OCI-LY7 (cell line): ENCODE data around the gene LRRC37A3. TPM values are rescaled to one million over a fixed set of nuclear protein-coding genes. Genes with fewer than 3 reads are reported as not detected.
"Not testable (repeated sequence)": the region's sequence is repeated elsewhere in the genome, so short reads cannot be mapped to it uniquely, and the experiment has no call there.

Source experiments
- BruUV-seq: library from RNA; stranded (reverse); fragments of 400-500 nt; replicated peaks from 2 replicates; lab custom pipeline; 2021; lab: Mats Ljungman, UMichigan
- CTCF ChIA-PET: fragments of 300-600 bp; sonication (Branson Sonifier 250); formaldehyde crosslinking; loops from one replicate; lab custom pipeline; 2022; ENCODE audit warnings: antibody characterized with exemption; ENCODE audit not compliant: unreplicated experiment; lab: Charles Lee
- POLR2A ChIA-PET: fragments of 300-600 bp; sonication (Branson Sonifier 250); formaldehyde crosslinking; loops from one replicate; lab custom pipeline; 2022; ENCODE audit warnings: antibody characterized with exemption; lab: Charles Lee
- DNase-seq: peaks from one replicate; pipeline ENCODE4 v3.0.0-alpha.2; 2015; ENCODE audit warnings: low spot score
- H2AFZ ChIP-seq: fragments of 200-600 bp; sonication (generic), shearing (Covaris generic); 2 replicates; pipeline ENCODE4 v1.6.1; 2014; ENCODE audit warnings: mild to moderate bottlenecking, antibody characterized with exemption, low read length, moderate library complexity
- H3K27ac ChIP-seq: fragments of 200-600 bp; sonication (generic); 2 replicates; pipeline ENCODE4 v1.5.1; 2014; ENCODE audit warnings: mixed run types, low read depth, mild to moderate bottlenecking, moderate library complexity, low read length, inconsistent platforms; ENCODE audit not compliant: poor library complexity, severe bottlenecking
- H3K36me3 ChIP-seq: fragments of 200-600 bp; sonication (generic); 2 replicates; pipeline ENCODE4 v1.6.1; 2014; ENCODE audit warnings: mild to moderate bottlenecking, antibody characterized with exemption, low read length, moderate library complexity, mixed read lengths; ENCODE audit not compliant: insufficient read depth
- H3K4me1 ChIP-seq: fragments of 200-600 bp; sonication (generic); 2 replicates; pipeline ENCODE4 v1.5.1; 2014; ENCODE audit warnings: mild to moderate bottlenecking, low read length; ENCODE audit not compliant: insufficient read depth, poor library complexity, severe bottlenecking
- H3K4me2 ChIP-seq: fragments of 200-600 bp; sonication (generic); 2 replicates; pipeline ENCODE4 v1.6.1; 2014; ENCODE audit warnings: mild to moderate bottlenecking, low read length
- H3K4me3 ChIP-seq: fragments of 200-600 bp; sonication (generic); 2 replicates; pipeline ENCODE4 v1.5.1; 2014; ENCODE audit warnings: mild to moderate bottlenecking, low read depth, low read length; ENCODE audit not compliant: poor library complexity, severe bottlenecking
- H3K79me2 ChIP-seq: fragments of 200-600 bp; sonication (generic); 2 replicates; pipeline ENCODE4 v1.6.1; 2016; ENCODE audit warnings: low read depth, mild to moderate bottlenecking, low read length, moderate library complexity, mixed read lengths; ENCODE audit not compliant: insufficient read depth
- H3K9me2 ChIP-seq: fragments of 200-600 bp; sonication (generic); 2 replicates; pipeline ENCODE4 v1.6.1; 2016; ENCODE audit warnings: mild to moderate bottlenecking, low read length, mixed read lengths; ENCODE audit not compliant: insufficient read depth
- H3K9me3 ChIP-seq: fragments of 200-600 bp; sonication (generic); 2 replicates; pipeline ENCODE4 v1.6.1; 2014; ENCODE audit warnings: mild to moderate bottlenecking, mixed run types, low read length, mixed read lengths
- H4K20me1 ChIP-seq: fragments of 200-600 bp; sonication (generic); 2 replicates; pipeline ENCODE4 v1.6.1; 2014; ENCODE audit warnings: mild to moderate bottlenecking, antibody characterized with exemption, low read length, moderate library complexity, mixed read lengths; ENCODE audit not compliant: insufficient read depth
- intact Hi-C: fragments of 100-400 bp; cut with micrococcal nuclease; formaldehyde crosslinking; loops from one replicate; pipeline ENCODE4 v1.10.0; 2022; ENCODE audit not compliant: unreplicated experiment
- total RNA-seq, 2 experiments: library from RNA; depleted of rRNA in 1 of 2; stranded (reverse); fragments of >200 nt in 1 of 2; shearing (Covaris generic) in 1 of 2; gene quantifications; 2 replicates each; pipeline ENCODE4 v1.2.3, GENCODE V29; 2014 to 2022
- TF ChIP-seq, protein P1 (sequence below): fragments of 200-600 bp; sonication (generic); conservative IDR thresholded peaks from 2 replicates; pipeline ENCODE4 v1.5.1; 2014; ENCODE audit warnings: mild to moderate bottlenecking, antibody characterized with exemption, low read length, moderate library complexity, mixed read lengths

LRRC37A3 gene
- total RNA-seq, 2 experiments from 2014 or later = 7.3 to 27.6 TPM

DNA sequence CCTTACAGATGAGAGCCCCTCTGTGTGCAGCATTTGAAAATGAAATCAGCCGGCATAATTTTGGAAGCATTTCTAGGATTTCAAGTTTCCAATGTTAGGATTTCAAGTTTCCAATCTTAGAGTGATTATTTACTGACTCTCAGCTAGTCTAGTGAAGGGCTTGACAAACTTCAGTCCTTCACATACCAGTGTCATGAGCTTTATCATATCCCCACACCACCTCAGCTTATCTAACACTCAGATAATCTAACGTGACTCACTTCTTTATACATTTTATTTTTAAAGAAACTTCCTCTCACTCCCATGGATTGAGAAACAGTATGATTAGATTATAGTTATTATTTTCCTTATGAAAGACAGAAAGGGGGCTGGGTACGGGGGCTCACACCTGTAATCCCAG is 9.4 kb upstream of the LRRC37A3 start:
- DNase-seq, intact Hi-C loops, H3K36me3 ChIP-seq, BruUV-seq, CTCF ChIA-PET, H2AFZ ChIP-seq, H3K4me2 ChIP-seq, H4K20me1 ChIP-seq, H3K27ac ChIP-seq, H3K4me1 ChIP-seq, H3K79me2 ChIP-seq, H3K9me3 ChIP-seq, H3K4me3 ChIP-seq, POLR2A ChIA-PET, H3K9me2 ChIP-seq: not testable (repeated sequence)

DNA sequence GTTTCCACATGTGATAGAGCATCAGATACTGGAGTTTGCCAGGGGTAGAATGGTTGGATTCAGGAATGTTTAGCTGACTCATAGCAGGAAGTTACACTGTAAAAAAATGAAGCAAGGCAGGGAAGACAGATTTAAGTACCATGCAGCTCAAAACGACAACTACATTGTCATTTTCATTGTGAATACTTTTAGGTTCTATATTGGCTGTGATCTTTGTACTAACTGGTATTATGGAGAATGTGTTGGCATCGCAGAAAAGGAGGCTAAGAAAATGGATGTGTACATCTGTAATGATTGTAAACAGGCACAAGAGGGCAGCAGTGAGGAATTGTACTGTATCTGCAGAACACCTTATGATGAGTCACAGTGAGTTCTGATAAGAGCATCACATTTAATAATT is 8.2 kb upstream of the LRRC37A3 start:
- H3K4me3 ChIP-seq, H3K9me2 ChIP-seq, H4K20me1 ChIP-seq, BruUV-seq, H3K79me2 ChIP-seq, H3K27ac ChIP-seq, H3K9me3 ChIP-seq, H3K36me3 ChIP-seq, intact Hi-C loops, H3K4me2 ChIP-seq: not testable (repeated sequence)
- ChIA-PET POLR2A (interaction anchor here (0.6 kb wide), 1 partner anchor 114 kb away, joined by 3 read pairs; no protein-coding TSS in a partner anchor), CTCF (interaction anchor here (0.5 kb wide), 1 partner anchor 212 kb away, joined by 3 read pairs; no protein-coding TSS in a partner anchor)
- H3K4me1 ChIP-seq = peaks cover 20% of the 10 kb centered on the region
- TF ChIP-seq, protein P1, sequence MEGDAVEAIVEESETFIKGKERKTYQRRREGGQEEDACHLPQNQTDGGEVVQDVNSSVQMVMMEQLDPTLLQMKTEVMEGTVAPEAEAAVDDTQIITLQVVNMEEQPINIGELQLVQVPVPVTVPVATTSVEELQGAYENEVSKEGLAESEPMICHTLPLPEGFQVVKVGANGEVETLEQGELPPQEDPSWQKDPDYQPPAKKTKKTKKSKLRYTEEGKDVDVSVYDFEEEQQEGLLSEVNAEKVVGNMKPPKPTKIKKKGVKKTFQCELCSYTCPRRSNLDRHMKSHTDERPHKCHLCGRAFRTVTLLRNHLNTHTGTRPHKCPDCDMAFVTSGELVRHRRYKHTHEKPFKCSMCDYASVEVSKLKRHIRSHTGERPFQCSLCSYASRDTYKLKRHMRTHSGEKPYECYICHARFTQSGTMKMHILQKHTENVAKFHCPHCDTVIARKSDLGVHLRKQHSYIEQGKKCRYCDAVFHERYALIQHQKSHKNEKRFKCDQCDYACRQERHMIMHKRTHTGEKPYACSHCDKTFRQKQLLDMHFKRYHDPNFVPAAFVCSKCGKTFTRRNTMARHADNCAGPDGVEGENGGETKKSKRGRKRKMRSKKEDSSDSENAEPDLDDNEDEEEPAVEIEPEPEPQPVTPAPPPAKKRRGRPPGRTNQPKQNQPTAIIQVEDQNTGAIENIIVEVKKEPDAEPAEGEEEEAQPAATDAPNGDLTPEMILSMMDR = peak; percentile 64
- H2AFZ ChIP-seq = peak overlapping the region; percentile 89; the same call in 1 of the 2 replicates
- DNase-seq = peak; percentile 80

DNA sequence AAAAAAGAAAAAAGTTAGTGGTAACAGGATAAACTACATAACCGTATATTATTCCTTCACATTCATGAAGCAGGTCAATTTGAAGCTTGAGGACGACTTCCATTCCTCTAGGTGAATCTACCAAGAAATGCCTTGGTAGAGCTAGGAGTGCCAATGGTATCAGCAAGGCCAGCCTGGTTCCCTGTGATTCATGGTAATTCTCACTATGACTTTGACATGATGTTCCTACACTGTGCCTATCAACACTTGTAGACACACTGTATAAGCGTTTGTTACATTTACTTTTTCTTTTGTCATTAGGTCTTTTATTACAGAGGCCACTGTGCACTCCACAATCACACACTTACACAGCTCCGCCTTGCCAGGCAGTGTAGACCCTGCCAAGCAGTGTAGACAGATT is 7.2 kb upstream of the LRRC37A3 start:
- H3K27ac ChIP-seq, H3K36me3 ChIP-seq, H3K9me3 ChIP-seq, POLR2A ChIA-PET, DNase-seq, H3K4me2 ChIP-seq, BruUV-seq, CTCF ChIA-PET, H3K4me3 ChIP-seq, intact Hi-C loops, H3K9me2 ChIP-seq, H2AFZ ChIP-seq, H3K79me2 ChIP-seq, H4K20me1 ChIP-seq: not testable (repeated sequence)
- peaks cover 30% of the 10 kb centered on the region for H3K4me1 ChIP-seq

DNA sequence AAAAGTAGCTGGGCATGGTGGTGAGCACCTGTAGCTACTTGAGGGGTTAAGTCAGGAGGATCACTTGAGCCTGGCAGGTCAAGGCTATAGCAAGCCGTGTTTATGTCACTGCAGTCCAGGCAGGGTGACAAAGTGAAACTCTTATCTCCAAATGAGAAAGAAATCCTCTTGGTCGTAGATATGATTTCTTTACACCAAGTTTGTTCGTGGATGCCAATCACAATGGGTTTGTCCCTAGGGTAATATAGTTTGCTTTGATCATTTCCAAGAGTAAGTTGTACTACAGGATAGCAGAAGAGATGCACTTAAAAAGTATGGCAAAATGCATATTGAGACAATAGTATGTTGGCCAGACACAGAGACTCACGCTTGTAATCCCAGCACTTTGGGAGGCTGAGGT is 6.0 kb upstream of the LRRC37A3 start:
- H3K4me3 ChIP-seq, H3K36me3 ChIP-seq, DNase-seq, H3K9me2 ChIP-seq, H3K27ac ChIP-seq, H3K4me2 ChIP-seq, intact Hi-C loops, H3K9me3 ChIP-seq, CTCF ChIA-PET, BruUV-seq, H2AFZ ChIP-seq, H4K20me1 ChIP-seq, H3K79me2 ChIP-seq: not testable (repeated sequence)
- POLR2A ChIA-PET = interaction anchor here (1.7 kb wide), 1 partner anchor 16 kb away, joined by 4 read pairs; no protein-coding TSS in a partner anchor
- H3K4me1 ChIP-seq = peaks cover 40% of the 10 kb centered on the region

DNA sequence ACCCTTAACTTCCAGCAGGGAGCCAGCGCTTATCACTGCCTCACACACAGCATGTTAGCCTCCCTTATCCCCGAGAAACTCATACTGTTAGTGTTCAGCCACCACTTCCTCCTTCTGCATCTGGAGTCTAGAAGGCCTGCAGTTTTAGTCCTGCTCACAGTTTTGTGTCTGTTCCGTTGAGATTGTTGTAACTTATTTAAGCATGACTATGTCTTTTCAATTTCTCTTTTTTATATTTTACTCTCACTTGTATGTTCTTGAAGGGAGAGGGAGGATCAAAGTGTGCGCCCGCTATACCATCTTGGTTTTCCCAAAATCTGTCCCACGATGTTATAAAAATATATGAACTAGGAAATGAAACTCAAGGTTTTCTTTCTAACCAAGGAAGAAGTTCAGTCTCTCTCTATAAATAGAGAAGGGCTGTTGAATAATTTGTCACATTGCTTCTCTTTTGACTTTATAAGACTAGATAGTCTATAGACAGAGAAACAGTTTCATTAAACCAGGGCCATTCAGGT is 3.8 kb upstream of the LRRC37A3 start:
- ChIA-PET POLR2A (interaction anchor here (0.7 kb wide), 1 partner anchor 1095 kb away, joined by 3 read pairs; no protein-coding TSS in a partner anchor), CTCF (interaction anchor here (0.5 kb wide), 1 partner anchor 231 kb away, joined by 3 read pairs; no protein-coding TSS in a partner anchor)
- H3K9me2 ChIP-seq, H3K36me3 ChIP-seq, intact Hi-C loops, H3K79me2 ChIP-seq, H4K20me1 ChIP-seq, BruUV-seq, H3K9me3 ChIP-seq: not testable (repeated sequence)
- DNase-seq = peak; percentile 67
- Histone ChIP-seq H3K4me2 (peak overlapping the region; percentile 70), H3K27ac (peak overlapping the region; percentile 79), H3K4me3 (peak overlapping the region; percentile 38), H3K4me1 (peaks cover 46% of the 10 kb centered on the region), H2AFZ (peak overlapping the region; percentile 54; the same call in 1 of the 2 replicates)
